K562 (cell line): Measurements from ENCODE around the gene TCP10L. TPM values are rescaled to one million over a fixed set of nuclear protein-coding genes. Genes with fewer than 3 reads are reported as not detected.

ENCODE experiments used
- DPF2 ChIP-seq: fragments of 450-650 bp; IDR thresholded peaks from 2 replicates; pipeline ENCODE4 v1.6.1; 2016
- ELF1 ChIP-seq: fragments of 200-800 bp; sonication (Bioruptor generic); IDR thresholded peaks from 2 replicates; pipeline ENCODE4 v1.6.1; 2016; ENCODE audit warnings: missing genetic modification characterization, missing compliant biosample characterization
- ETS1 ChIP-seq: conservative IDR thresholded peaks from 2 replicates; pipeline ENCODE4 v1.6.1; 2011; ENCODE audit warnings: low read depth, mild to moderate bottlenecking, low read length; ENCODE audit not compliant: control insufficient read depth
- HCFC1 ChIP-seq: IDR thresholded peaks from 2 replicates; pipeline ENCODE4 v1.6.1; 2012; ENCODE audit warnings: low read depth, low read length, improper control_type of control experiment
- IFI16 ChIP-seq: fragments of 250-450 bp; sonication (Bioruptor Pico); IDR thresholded peaks from 2 replicates; pipeline ENCODE4 v2.1.2; 2022; ENCODE audit warnings: mild to moderate bottlenecking, inconsistent platforms
- NR1H2 ChIP-seq: sonication (generic); formaldehyde crosslinking; IDR thresholded peaks from 2 replicates; pipeline ENCODE4 v1.4.0; 2020; ENCODE audit warnings: mild to moderate bottlenecking, missing genetic modification reagents
- NUFIP1 ChIP-seq: fragments of 450-650 bp; IDR thresholded peaks from 2 replicates; pipeline ENCODE4 v1.6.1; 2018; ENCODE audit not compliant: partially characterized antibody
- POLR2B ChIP-seq: fragments of 450-650 bp; IDR thresholded peaks from 2 replicates; pipeline ENCODE4 v1.6.1; 2018; ENCODE audit warnings: low read depth; ENCODE audit not compliant: partially characterized antibody
- ZFP36 ChIP-seq: fragments of 150-350 bp; IDR thresholded peaks from 2 replicates; pipeline ENCODE4 v1.6.1; 2018; ENCODE audit warnings: low read length, low read depth; ENCODE audit not compliant: partially characterized antibody
- ZFX ChIP-seq: sonication (generic); formaldehyde crosslinking; IDR thresholded peaks from 2 replicates; pipeline ENCODE4 v1.8.0; 2022; ENCODE audit warnings: mild to moderate bottlenecking, missing genetic modification reagents, moderate library complexity
- ZNF24 ChIP-seq: fragments of 450-650 bp; IDR thresholded peaks from 2 replicates; pipeline ENCODE4 v1.6.1; 2016
- ZNF253 ChIP-seq: fragments of 250-450 bp; sonication (Bioruptor Pico); conservative IDR thresholded peaks from 2 replicates; pipeline ENCODE4 v1.6.1; 2021; ENCODE audit warnings: mild to moderate bottlenecking
- ZNF311 ChIP-seq: fragments of 250-450 bp; sonication (Bioruptor Pico); IDR thresholded peaks from 2 replicates; pipeline ENCODE4 v1.4.0; 2020; ENCODE audit warnings: mild to moderate bottlenecking, moderate library complexity
- ZNF318 ChIP-seq, 2 experiments: fragments of 450-650 bp; IDR thresholded peaks; 2 replicates each; pipeline ENCODE4 v1.6.1; 2016; ENCODE audit warnings: mild to moderate bottlenecking in 2 of 2, borderline replicate concordance in 1 of 2, low read depth in 1 of 2, moderate library complexity in 1 of 2
- ZNF586 ChIP-seq: fragments of 450-650 bp; formaldehyde crosslinking; conservative IDR thresholded peaks from 2 replicates; pipeline ENCODE4 v1.4.0; 2020; ENCODE audit warnings: mild to moderate bottlenecking, moderate library complexity
- polyA plus RNA-seq, 8 experiments: library from polyadenylated mRNA; depleted of rRNA in 4 of 8; stranded (reverse) in 5 of 8; unstranded in 3 of 8; fragments of >200 nt; fragmentation: Nextera tagmentation in 2 of 8; fragmentation: Illumina TruSeq in 1 of 8; extraction: Ambion mirVana in 2 of 8; extraction: Trizol in 1 of 8; gene quantifications; 2 replicates each; pipeline versions ENCODE4 v1.2.1 to v1.2.3, GENCODE V29; 2011 to 2014; ENCODE audit warnings: inconsistent platforms in 1 of 8, missing spikeins in 1 of 8
- total RNA-seq, 7 experiments: library from RNA; depleted of rRNA in 6 of 7; stranded (reverse); fragments of >200 nt in 6 of 7; fragmentation: Illumina TruSeq in 2 of 7; extraction: Trizol in 2 of 7; gene quantifications; 2 replicates each; pipeline versions ENCODE4 v1.2.1 to v1.2.3, GENCODE V29; 2011 to 2021; ENCODE audit warnings: low replicate concordance in 1 of 7
- TF ChIP-seq, protein P1 (sequence below): IDR thresholded peaks from 3 replicates; pipeline ENCODE4 v1.6.1; 2011; ENCODE audit warnings: borderline replicate concordance, mild to moderate bottlenecking; ENCODE audit not compliant: insufficient read length, insufficient read depth

Gene TCP10L
- total and polyA plus RNA-seq, 9 of the 15 experiments (the other 6 are each of a cell fraction or from before 2014, with no cell fraction given) = 0.34 to 0.91 (median 0.56) TPM; not detected in 2

DNA sequence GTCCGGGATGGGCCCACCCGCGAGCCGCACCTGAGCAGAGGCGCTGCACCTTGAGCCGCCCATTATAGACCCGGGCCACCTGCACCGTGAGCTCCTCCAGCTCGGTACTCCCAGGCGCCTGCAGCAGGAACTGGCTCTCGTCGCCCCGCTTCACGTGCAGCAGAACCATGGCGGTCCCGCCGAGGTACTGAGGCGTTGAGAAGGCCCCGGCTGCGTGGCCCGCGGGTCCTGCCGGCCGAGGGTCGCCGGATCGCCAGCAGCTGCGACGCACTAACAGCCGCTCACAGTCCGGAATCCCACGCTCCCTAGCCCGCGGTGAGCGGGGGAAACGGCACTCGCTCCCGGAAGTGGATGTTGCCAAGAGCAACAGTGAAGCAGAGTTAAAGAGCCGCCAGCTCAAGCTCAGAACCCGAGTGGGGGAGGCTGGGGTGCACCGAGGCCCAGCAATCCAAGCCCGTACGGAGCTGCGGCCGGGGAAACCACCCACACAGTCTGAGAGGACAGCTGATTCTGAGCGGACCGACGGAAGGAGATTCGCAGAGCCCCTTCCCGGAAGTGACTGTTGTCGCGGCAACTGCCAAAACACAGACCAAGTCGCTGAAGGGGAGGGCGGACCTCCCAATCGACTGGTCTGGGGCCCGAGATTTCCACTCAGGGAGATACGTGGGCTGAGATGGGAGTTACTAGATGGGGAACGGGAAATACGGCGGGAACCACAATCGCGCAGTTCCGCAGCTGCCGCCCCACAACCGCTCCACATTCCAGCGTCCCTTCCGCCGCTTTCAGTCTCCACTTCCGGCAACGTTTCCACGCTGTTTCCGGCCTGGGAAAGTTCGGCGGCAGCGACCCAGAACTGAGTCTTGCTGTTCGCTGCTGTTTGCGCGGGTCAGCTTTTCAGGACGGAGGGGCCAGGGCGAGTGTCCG lies 27.0 kb upstream of the TCP10L start, which contains the start of gene CFAP298 (continued):
- TF ChIP-seq IFI16 (no peak), ELF1 (tag) (peak; percentile 97), ZNF318 (IDR thresholded peaks at IDR 0.05; ENCODE audit: borderline replicate concordance in 1 of 2, low read depth in 1 of 2) (0 out of 4 replicates have a peak, but pooled peaks of 1 of the 2 experiments have one; percentile 33), ZNF253 (CRISPR knock-in tag) (no peak), ZNF586 (CRISPR knock-in tag) (no peak), POLR2B (peak; percentile 67), ZFX (CRISPR knock-in tag) (peak; percentile 67), NR1H2 (CRISPR knock-in tag) (0 out of 2 replicates have a peak, but pooled peaks have one; percentile 58), DPF2 (no peak; the same call in none of the 2 replicates), NUFIP1 (no peak), ZNF24 (peak; percentile 27; the same call in 1 of the 2 replicates), ETS1 (peak; percentile 95), ZNF311 (CRISPR knock-in tag) (no peak), ZFP36 (peak; percentile 15), HCFC1 (peak; percentile 77)
- TF ChIP-seq, protein P1, sequence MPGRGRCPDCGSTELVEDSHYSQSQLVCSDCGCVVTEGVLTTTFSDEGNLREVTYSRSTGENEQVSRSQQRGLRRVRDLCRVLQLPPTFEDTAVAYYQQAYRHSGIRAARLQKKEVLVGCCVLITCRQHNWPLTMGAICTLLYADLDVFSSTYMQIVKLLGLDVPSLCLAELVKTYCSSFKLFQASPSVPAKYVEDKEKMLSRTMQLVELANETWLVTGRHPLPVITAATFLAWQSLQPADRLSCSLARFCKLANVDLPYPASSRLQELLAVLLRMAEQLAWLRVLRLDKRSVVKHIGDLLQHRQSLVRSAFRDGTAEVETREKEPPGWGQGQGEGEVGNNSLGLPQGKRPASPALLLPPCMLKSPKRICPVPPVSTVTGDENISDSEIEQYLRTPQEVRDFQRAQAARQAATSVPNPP = no peak
